IMR-90 (cell line): Measurements from ENCODE around the gene DISP2. TPM values are rescaled to one million over a fixed set of nuclear protein-coding genes. Genes with fewer than 3 reads are reported as not detected.

Experiments used
- ATAC-seq: fragments of 200-7000 bp; cut with Tn5 transposase; 2 replicates; pipeline ENCODE4 v1.9.1; 2020; ENCODE audit warnings: low read depth, mild to moderate bottlenecking, moderate library complexity
- BruUV-seq: library from RNA; stranded (reverse); fragments of 400-500 nt; replicated peaks from 2 replicates; lab custom pipeline; 2021; lab: Mats Ljungman, UMichigan
- CTCF ChIA-PET: fragments of 300-600 bp; formaldehyde crosslinking; extraction: SDS; loops from one replicate; lab custom pipeline; 2021; ENCODE audit warnings: antibody characterized with exemption; lab: Yijun Ruan, JAX
- POLR2A ChIA-PET: fragments of 300-600 bp; sonication (Branson Sonifier 250); formaldehyde crosslinking; loops from one replicate; lab custom pipeline; 2022; ENCODE audit warnings: antibody characterized with exemption; ENCODE audit not compliant: unreplicated experiment; lab: Charles Lee
- DNase-seq: peaks from one replicate; pipeline ENCODE4 v3.0.0; 2013
- H2AFZ ChIP-seq: replicated peaks from 2 replicates; pipeline ENCODE3; 2013; ENCODE audit warnings: low read length, mild to moderate bottlenecking; ENCODE audit not compliant: poor library complexity
- H2AK5ac ChIP-seq: 2 replicates; pipeline ENCODE4 v1.6.1; 2013; ENCODE audit warnings: low read depth, low read length, inconsistent platforms
- H2AK9ac ChIP-seq: replicated peaks from 2 replicates; pipeline ENCODE3; 2013; ENCODE audit warnings: mild to moderate bottlenecking, low read depth, low read length, moderate library complexity; ENCODE audit not compliant: poor library complexity
- H2BK120ac ChIP-seq: 2 replicates; pipeline ENCODE4 v1.6.1; 2013; ENCODE audit warnings: low read depth, low read length, inconsistent platforms
- H2BK15ac ChIP-seq: 3 replicates; pipeline ENCODE4 v1.6.1; 2013; ENCODE audit warnings: low read depth, low read length, inconsistent platforms
- H2BK20ac ChIP-seq: 2 replicates; pipeline ENCODE4 v1.6.1; 2013; ENCODE audit warnings: low read depth, mild to moderate bottlenecking, inconsistent platforms, low read length, moderate library complexity
- H2BK5ac ChIP-seq: 2 replicates; pipeline ENCODE4 v1.6.1; 2013; ENCODE audit warnings: mild to moderate bottlenecking, low read depth, low read length, inconsistent platforms; ENCODE audit not compliant: poor library complexity, severe bottlenecking
- H3K14ac ChIP-seq: replicated peaks from 2 replicates; pipeline ENCODE4 v1.6.1; 2013; ENCODE audit warnings: low read depth, low read length, inconsistent platforms
- H3K18ac ChIP-seq: 2 replicates; pipeline ENCODE4 v1.6.1; 2013; ENCODE audit warnings: low read depth, low read length, control low read depth
- H3K23ac ChIP-seq: 2 replicates; pipeline ENCODE4 v1.6.1; 2013; ENCODE audit warnings: low read depth, low read length, inconsistent platforms
- H3K27ac ChIP-seq: 2 replicates; pipeline ENCODE4 v1.5.1; 2013; ENCODE audit warnings: mild to moderate bottlenecking, control low read depth, low read length; ENCODE audit not compliant: insufficient read depth
- H3K27me3 ChIP-seq: 2 replicates; pipeline ENCODE4 v1.6.1; 2013; ENCODE audit warnings: low read length; ENCODE audit not compliant: control insufficient read depth, insufficient read depth
- H3K36me3 ChIP-seq: 2 replicates; pipeline ENCODE4 v1.6.1; 2013; ENCODE audit warnings: low read length, mixed read lengths; ENCODE audit not compliant: control insufficient read depth, insufficient read depth
- H3K4ac ChIP-seq: 2 replicates; pipeline ENCODE4 v1.6.1; 2013; ENCODE audit warnings: low read depth, low read length, inconsistent platforms
- H3K4me1 ChIP-seq: 2 replicates; pipeline ENCODE4 v1.6.1; 2013; ENCODE audit warnings: low read length, mixed read lengths; ENCODE audit not compliant: control insufficient read depth, insufficient read depth
- H3K4me2 ChIP-seq: 2 replicates; pipeline ENCODE4 v1.6.1; 2013; ENCODE audit warnings: low read depth, mild to moderate bottlenecking, control low read depth, low read length, moderate library complexity
- H3K4me3 ChIP-seq: 2 replicates; pipeline ENCODE4 v1.5.1; 2013; ENCODE audit warnings: low read depth, mild to moderate bottlenecking, control low read depth, low read length, moderate library complexity; ENCODE audit not compliant: insufficient read depth
- H3K56ac ChIP-seq: 2 replicates; pipeline ENCODE4 v1.6.1; 2013; ENCODE audit warnings: low read length, inconsistent platforms; ENCODE audit not compliant: insufficient read depth; ENCODE audit errors: extremely low read depth
- H3K79me1 ChIP-seq, 2 experiments: 2 replicates each; pipeline ENCODE4 v1.6.1; 2013; ENCODE audit warnings: low read length in 2 of 2, inconsistent platforms in 1 of 2, low read depth in 1 of 2
- H3K9ac ChIP-seq: 2 replicates; pipeline ENCODE4 v1.6.1; 2013; ENCODE audit warnings: low read depth, low read length, control low read depth
- H3K9me1 ChIP-seq: 2 replicates; pipeline ENCODE4 v1.6.1; 2013; ENCODE audit warnings: low read length, inconsistent platforms; ENCODE audit not compliant: insufficient read depth
- H3K9me3 ChIP-seq: 2 replicates; pipeline ENCODE4 v1.6.1; 2013; ENCODE audit warnings: low read length; ENCODE audit not compliant: control insufficient read depth, insufficient read depth
- H4K20me1 ChIP-seq: 2 replicates; pipeline ENCODE4 v1.6.1; 2013; ENCODE audit warnings: low read length, inconsistent platforms; ENCODE audit not compliant: insufficient read depth
- H4K5ac ChIP-seq: 2 replicates; pipeline ENCODE4 v1.6.1; 2013; ENCODE audit warnings: mild to moderate bottlenecking, low read depth, low read length, control low read depth
- H4K8ac ChIP-seq, 2 experiments: 2 replicates each; pipeline ENCODE4 v1.6.1; 2013; ENCODE audit warnings: low read depth in 2 of 2, low read length in 2 of 2, control low read depth in 1 of 2, inconsistent platforms in 1 of 2
- H4K91ac ChIP-seq: 2 replicates; pipeline ENCODE4 v1.6.1; 2013; ENCODE audit warnings: low read depth, low read length, inconsistent platforms; ENCODE audit not compliant: insufficient read depth
- RAD21 ChIP-seq: IDR thresholded peaks from 2 replicates; pipeline ENCODE4 v1.6.1; 2012; ENCODE audit warnings: low read length, improper control_type of control experiment
- SMC3 ChIP-seq: fragments of 150-350 bp; IDR thresholded peaks from 2 replicates; pipeline ENCODE4 v1.6.1; 2016; ENCODE audit warnings: low read depth, mild to moderate bottlenecking, antibody characterized with exemption, low read length, moderate library complexity
- USF2 ChIP-seq: fragments of 150-350 bp; IDR thresholded peaks from 2 replicates; pipeline ENCODE4 v1.6.1; 2017; ENCODE audit warnings: mild to moderate bottlenecking, antibody characterized with exemption, low read length, low read depth
- WGBS, 2 experiments: methylation state at CpG; one replicate each; pipeline versions ENCODE4 v1.1.5 to v1.1.7; 2013; ENCODE audit warnings: missing lambda C conversion rate in 2 of 2; ENCODE audit not compliant: insufficient read length in 1 of 2; ENCODE audit errors: extremely low coverage in 2 of 2; 5-methylcytosine and 5-hydroxymethylcytosine counted together
- dilution Hi-C: fragments of 300-500 bp; cut with HindIII; formaldehyde crosslinking; loops from one replicate; pipeline ENCODE4 v1.14.3; 2018; ENCODE audit warnings: low sequenced_read_pairs; ENCODE audit not compliant: unreplicated experiment
- in situ Hi-C: fragments of 300-500 bp; cut with MboI; formaldehyde crosslinking; loops from 3 replicates; pipeline ENCODE4 v1.14.3; 2019; ENCODE audit warnings: low sequenced_read_pairs, inconsistent platforms, mixed read lengths
- intact Hi-C: fragments of 100-400 bp; cut with micrococcal nuclease; formaldehyde crosslinking; loops from 2 replicates; pipeline ENCODE4 v1.10.0; 2022
- polyA plus RNA-seq, 3 experiments: library from polyadenylated mRNA; depleted of rRNA; stranded (reverse); fragments of >200 nt; gene quantifications; 2 replicates each; pipeline ENCODE4 v1.2.3, GENCODE V29; 2012; ENCODE audit warnings: low replicate concordance in 1 of 3
- total RNA-seq: library from RNA; depleted of rRNA; stranded (reverse); fragments of >200 nt; gene quantifications from 2 replicates; pipeline ENCODE4 v1.2.3, GENCODE V29; 2012

Gene DISP2
- total and polyA plus RNA-seq, 2 of the 4 experiments (the other 2 are of a cell fraction) = 0.34 to 0.36 TPM

GRCh38 chr15:40337597-40337996, 20.4 kb upstream of the DISP2 start:
- Histone ChIP-seq H2AFZ (peak overlapping the region; percentile 51), H4K5ac (no peak overlapping the region), H3K14ac (peak overlapping the region; percentile 66; the same call in 1 of the 2 replicates), H3K4me1 (peaks cover 30% of the 10 kb centered on the region), H3K9ac (no peak overlapping the region), H3K27ac (peak overlapping the region; percentile 13; the same call in 1 of the 2 replicates), H4K20me1 (peaks cover 3% of the 10 kb centered on the region; the same call in 1 of the 2 replicates), H3K4me3 (no peak overlapping the region), H2AK9ac (peak overlapping the region; percentile 100), H3K4ac (peak overlapping the region; percentile 100; the same call in 1 of the 2 replicates), H3K79me1 (peaks cover 27 to 66% of the 10 kb centered on the region in 2 experiments; a peak in 3 of 4 replicates), H2BK20ac (no peak overlapping the region), H3K9me3 (no peaks in the 10 kb centered on the region), H3K36me3 (peaks cover 19% of the 10 kb centered on the region), H2BK120ac (peak overlapping the region; percentile 98; the same call in 1 of the 2 replicates), H3K27me3 (no peaks in the 10 kb centered on the region), H3K23ac (no peak overlapping the region), H4K91ac (peak overlapping the region; percentile 100), H2AK5ac (peak overlapping the region; percentile 99; the same call in 1 of the 2 replicates), H3K18ac (no peak overlapping the region), H2BK15ac (peak overlapping the region; percentile 98; the same call in 1 of the 3 replicates), H2BK5ac (peak overlapping the region; percentile 97), H3K9me1 (peaks cover 23% of the 10 kb centered on the region), H3K56ac (no peak overlapping the region), H3K4me2 (no peak overlapping the region), H4K8ac (peak overlapping the region in 1 of 2 experiments; percentile 98; a peak in 2 of 4 replicates)
- TF ChIP-seq SMC3 (no peak), USF2 (no peak), RAD21 (no peak)
- CTCF ChIA-PET = interaction anchor here (0.6 to 2.6 kb wide), 6 partner anchors 10 to 241 kb away, joined by 3 to 18 read pairs (median 5); partner anchors contain the start of genes INAFM2 and KNSTRN
- ATAC-seq (no peak), DNase-seq (no peak)
- no TSS peak for BruUV-seq
- POLR2A ChIA-PET = interaction anchor here (1.5 kb wide), 1 partner anchor 15 kb away, joined by 3 read pairs; no protein-coding TSS in a partner anchor
- in situ Hi-C loops = no loop called here
- 64% methylated on average over 4 of the region's 19 CpGs; no CpG with 5 or more reads in 1 of the 2 experiments for WGBS, 2 experiments
- dilution Hi-C loops = no loop called here
- intact Hi-C loops = no loop called here
